ENCODE results near the gene RBM4. TPM values are rescaled to one million over a fixed set of nuclear protein-coding genes. Genes with fewer than 3 reads are reported as not detected.
"Not testable (repeated sequence)": the region's sequence is repeated elsewhere in the genome, so short reads cannot be mapped to it uniquely, and the experiment has no call there.

Gene RBM4
- total RNA-seq: 100 to 1,000 TPM; 163 to 233 (median 181) TPM
- total RNA-seq (2013): 136 TPM
- total RNA-seq: 13.7 to 113 (median 59.0) reads per million in 29 experiments

- Mint-ChIP-seq H3K4me1 (peaks cover 65 to 72% (median 67%) of the 10 kb centered on the region in 3 donors), H3K27me3 (no peaks in the 10 kb centered on the region), H3K27ac (peak within 1 kb of the TSS; percentile 97), H3K9me3 (no peaks in the 10 kb centered on the region), H3K36me3 (peaks cover 43% of the 10 kb centered on the region), H3K4me3 (peak within 1 kb of the TSS; percentile 98 to 99 (median 99))
- DNase-seq: peak; percentile 80 to 99 (median 97)
- Histone ChIP-seq H3K4me1 (ENCODE audit: control insufficient read depth in 1 of 2, extremely low read depth in 1 of 2, insufficient read depth in 2 of 2, low read length in 2 of 2) (peaks cover 45 to 51% of the 10 kb centered on the region in 2 experiments), H3K36me3 (ENCODE audit: control insufficient read depth in 2 of 2, extremely low read depth in 1 of 2, insufficient read depth in 1 of 2, low read length in 1 of 2) (peaks cover 9 to 48% of the 10 kb centered on the region in 2 donors), H3K4me3 (ENCODE audit: control insufficient read depth in 1 of 2, extremely low read depth in 1 of 2, low read length in 1 of 2) (peak within 1 kb of the TSS; percentile 78 to 100), H3K27ac (ENCODE audit: low read length) (peak within 1 kb of the TSS; percentile 79), H3K27me3 (replicated peaks in 1 of 2; ENCODE audit: control insufficient read depth in 2 of 2, extremely low read depth in 1 of 2, insufficient read depth in 2 of 2, low read length in 1 of 2) (no peaks in the 10 kb centered on the region), H3K9me3 (no peaks in the 10 kb centered on the region)
- CTCF ChIA-PET: interaction anchor here (0.6 to 3.0 kb wide), 15 partner anchors 9 to 927 kb away, joined by 3 to 27 read pairs (median 4); partner anchors contain the start of genes CCDC87 (in 1 of the 2), KAT5 (in 1 of the 2), MRPL11 (in 1 of the 2) and RBM14 (in 1 of the 2)
- ATAC-seq (replicated peaks in 1 of 4): peak; percentile 88 to 95 (median 92)
- POLR2A ChIA-PET: interaction anchor here (0.6 to 5.7 kb wide), 20 partner anchors 9 to 601 kb away, joined by 3 to 165 read pairs (median 6); partner anchors contain the start of genes RBM4B (in 2 of the 2), CCDC87 (in 1 of the 2), CCS (in 1 of the 2) and PELI3 (in 1 of the 2)
- under 1% methylated on average over 55 of the region's 63 CpGs for WGBS (ENCODE audit: insufficient coverage)
Measured at GRCh38 chr11:66638177-66639065, at the start of gene RBM4. TSS of gene RBM4 (plus strand) at chr11:66638703. CDS start at chr11:66639712, 1,009 bp downstream.

- H3K4me1 Mint-ChIP-seq: peaks cover 17 to 20% (median 19%) of the 10 kb centered on the region in 3 donors
- H3K27me3 ChIP-seq (replicated peaks in 1 of 2; ENCODE audit: control insufficient read depth in 2 of 2, extremely low read depth in 1 of 2, insufficient read depth in 2 of 2, low read length in 1 of 2): peaks cover 0 to 11% of the 10 kb centered on the region in 2 experiments
- peaks cover 5 to 23% of the 10 kb centered on the region in 2 experiments for H3K4me1 ChIP-seq (ENCODE audit: control insufficient read depth in 1 of 2, extremely low read depth in 1 of 2, insufficient read depth in 2 of 2, low read length in 2 of 2)
- H3K27ac Mint-ChIP-seq; H3K36me3 Mint-ChIP-seq; H3K4me3 ChIP-seq (ENCODE audit: control insufficient read depth in 1 of 2, extremely low read depth in 1 of 2, low read length in 1 of 2); ATAC-seq (replicated peaks in 1 of 4); H3K4me3 Mint-ChIP-seq; H3K27me3 Mint-ChIP-seq; H3K27ac ChIP-seq (ENCODE audit: low read length); H3K9me3 Mint-ChIP-seq; CTCF ChIA-PET; H3K9me3 ChIP-seq; DNase-seq; H3K36me3 ChIP-seq (ENCODE audit: control insufficient read depth in 2 of 2, extremely low read depth in 1 of 2, insufficient read depth in 1 of 2, low read length in 1 of 2): not testable (repeated sequence)
- POLR2A ChIA-PET: interaction anchor here in 1 of 2 donors (1.1 kb wide), 1 partner anchor 30 kb away, joined by 3 read pairs; no protein-coding TSS in a partner anchor
- no CpG with 5 or more reads among the region's 2 CpGs for WGBS (ENCODE audit: insufficient coverage)
Measured at GRCh38 chr11:66589315-66589714, 49.2 kb upstream of the RBM4 start.

DNA sequence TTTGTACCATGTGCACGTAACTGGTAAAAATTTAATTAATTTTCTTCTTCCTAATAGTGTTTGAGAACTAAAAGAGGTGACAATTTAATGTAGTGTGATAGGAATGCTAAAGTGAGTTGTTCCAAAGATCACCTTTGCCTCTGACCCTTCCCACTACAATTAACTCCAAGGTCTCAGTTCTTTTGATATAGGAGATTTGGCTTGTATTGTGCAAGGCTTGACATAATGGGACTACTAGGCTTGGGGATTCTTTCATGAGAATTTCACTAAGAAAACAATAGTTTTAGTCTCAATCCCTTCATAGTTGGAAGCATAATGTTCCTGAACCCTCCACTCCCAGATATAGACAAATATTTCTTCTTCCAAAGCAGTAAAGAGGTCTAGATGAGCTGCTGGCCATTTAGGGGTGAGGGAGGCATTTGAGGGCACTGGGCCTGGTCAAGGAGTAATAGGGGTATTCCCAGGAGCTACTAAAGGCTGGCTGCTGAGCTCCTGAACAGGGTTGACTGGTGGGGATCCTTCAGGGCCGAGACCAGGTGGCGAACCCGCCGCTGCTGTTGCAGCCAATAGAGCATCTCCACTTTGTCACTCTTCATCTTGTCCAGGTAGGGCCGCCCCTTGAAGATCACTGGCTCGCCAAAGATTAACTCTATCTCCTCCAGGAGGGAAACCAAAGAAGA lies 48.4 kb upstream of the RBM4 start:
- Mint-ChIP-seq H3K9me3 (no peaks in the 10 kb centered on the region), H3K4me1 (peaks cover 25 to 27% (median 25%) of the 10 kb centered on the region in 3 donors), H3K27me3 (no peaks in the 10 kb centered on the region), H3K27ac (no peak overlapping the region), H3K36me3 (no peaks in the 10 kb centered on the region), H3K4me3 (no peak overlapping the region)
- Histone ChIP-seq H3K27me3 (replicated peaks in 1 of 2; ENCODE audit: control insufficient read depth in 2 of 2, extremely low read depth in 1 of 2, insufficient read depth in 2 of 2, low read length in 1 of 2) (peaks cover 0 to 11% of the 10 kb centered on the region in 2 experiments), H3K4me3 (ENCODE audit: control insufficient read depth in 1 of 2, extremely low read depth in 1 of 2, low read length in 1 of 2) (no peak overlapping the region), H3K36me3 (ENCODE audit: control insufficient read depth in 2 of 2, extremely low read depth in 1 of 2, insufficient read depth in 1 of 2, low read length in 1 of 2) (no peaks in the 10 kb centered on the region), H3K9me3 (no peaks in the 10 kb centered on the region), H3K27ac (ENCODE audit: low read length) (no peak overlapping the region), H3K4me1 (ENCODE audit: control insufficient read depth in 1 of 2, extremely low read depth in 1 of 2, insufficient read depth in 2 of 2, low read length in 2 of 2) (peaks cover 5 to 29% of the 10 kb centered on the region in 2 experiments)
- WGBS (ENCODE audit: insufficient coverage): 85% methylated on average over 5 of the region's 7 CpGs
- POLR2A ChIA-PET: interaction anchor here (0.5 to 1.1 kb wide), 3 partner anchors 29 to 562 kb away, joined by 3 to 6 read pairs (median 3); no protein-coding TSS in a partner anchor
- DNase-seq: no peak
- no peak for ATAC-seq (replicated peaks in 1 of 4)
- CTCF ChIA-PET: interaction anchor here in 1 of 2 donors (0.6 to 1.7 kb wide), 3 partner anchors 9 to 88 kb away, joined by 3 to 7 read pairs (median 3); partner anchors contain the start of gene RBM4B

DNA sequence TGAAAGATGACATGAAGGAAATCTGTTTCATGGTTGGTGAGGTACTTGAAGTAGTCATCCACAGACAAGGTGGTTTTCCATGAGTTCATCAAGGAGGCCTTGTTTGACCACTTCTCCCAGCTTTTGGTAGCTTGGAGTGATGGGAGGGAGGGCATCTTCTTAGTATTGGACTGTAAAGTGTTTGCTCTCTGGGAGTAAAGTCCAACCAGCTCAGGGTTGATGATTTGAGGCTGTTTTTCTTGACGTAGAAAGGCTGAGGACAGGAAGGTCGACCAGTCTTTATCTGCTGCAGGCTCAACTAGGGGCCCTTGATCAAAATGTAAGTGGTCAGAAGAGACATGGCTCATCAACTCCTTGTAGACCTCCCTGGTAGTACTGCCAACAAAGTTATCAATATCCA lies 47.3 kb upstream of the RBM4 start:
- Mint-ChIP-seq H3K36me3 (no peaks in the 10 kb centered on the region), H3K4me1 (peaks cover 31 to 38% (median 34%) of the 10 kb centered on the region in 3 donors), H3K27me3 (no peaks in the 10 kb centered on the region), H3K27ac (no peak overlapping the region), H3K4me3 (peak overlapping the region in 1 of 3 donors; percentile 92), H3K9me3 (no peaks in the 10 kb centered on the region)
- Histone ChIP-seq H3K27ac (ENCODE audit: low read length) (no peak overlapping the region), H3K4me3 (ENCODE audit: control insufficient read depth in 1 of 2, extremely low read depth in 1 of 2, low read length in 1 of 2) (no peak overlapping the region), H3K9me3 (no peaks in the 10 kb centered on the region), H3K27me3 (replicated peaks in 1 of 2; ENCODE audit: control insufficient read depth in 2 of 2, extremely low read depth in 1 of 2, insufficient read depth in 2 of 2, low read length in 1 of 2) (peaks cover 0 to 9% of the 10 kb centered on the region in 2 experiments), H3K36me3 (ENCODE audit: control insufficient read depth in 2 of 2, extremely low read depth in 1 of 2, insufficient read depth in 1 of 2, low read length in 1 of 2) (no peaks in the 10 kb centered on the region), H3K4me1 (ENCODE audit: control insufficient read depth in 1 of 2, extremely low read depth in 1 of 2, insufficient read depth in 2 of 2, low read length in 2 of 2) (peaks cover 5 to 37% of the 10 kb centered on the region in 2 experiments)
- ChIA-PET POLR2A (interaction anchor here (0.5 to 0.9 kb wide), 2 partner anchors 17 to 28 kb away, joined by 3 read pairs; no protein-coding TSS in a partner anchor), CTCF (interaction anchor here in 1 of 2 donors (1.7 kb wide), 1 partner anchor 87 kb away, joined by 7 read pairs; the partner anchor contains the start of gene RBM4B)
- DNase-seq (no peak), ATAC-seq (replicated peaks in 1 of 4) (no peak)
- WGBS (ENCODE audit: insufficient coverage): 52% methylated on average over 2 of the region's 2 CpGs

- Histone ChIP-seq H3K36me3 (ENCODE audit: control insufficient read depth in 2 of 2, extremely low read depth in 1 of 2, insufficient read depth in 1 of 2, low read length in 1 of 2) (peaks cover 0 to 5% of the 10 kb centered on the region in 2 donors), H3K4me3 (ENCODE audit: control insufficient read depth in 1 of 2, extremely low read depth in 1 of 2, low read length in 1 of 2) (peak within 1 kb of the TSS; percentile 68 to 79), H3K9me3 (no peaks in the 10 kb centered on the region), H3K27me3 (replicated peaks in 1 of 2; ENCODE audit: control insufficient read depth in 2 of 2, extremely low read depth in 1 of 2, insufficient read depth in 2 of 2, low read length in 1 of 2) (peaks cover 0 to 7% of the 10 kb centered on the region in 2 experiments), H3K27ac (ENCODE audit: low read length) (peak within 1 kb of the TSS; percentile 77), H3K4me1 (ENCODE audit: control insufficient read depth in 1 of 2, extremely low read depth in 1 of 2, insufficient read depth in 2 of 2, low read length in 2 of 2) (peaks cover 5 to 37% of the 10 kb centered on the region in 2 experiments)
- Mint-ChIP-seq H3K9me3 (no peaks in the 10 kb centered on the region), H3K36me3 (no peaks in the 10 kb centered on the region), H3K4me1 (peaks cover 34 to 40% (median 35%) of the 10 kb centered on the region in 3 donors), H3K4me3 (peak within 1 kb of the TSS; percentile 92 to 100 (median 100)), H3K27me3 (no peaks in the 10 kb centered on the region), H3K27ac (peak within 1 kb of the TSS; percentile 99 to 100)
- ATAC-seq (replicated peaks in 1 of 4) (peak; percentile 96 to 99 (median 98)), DNase-seq (peak; percentile 95 to 100 (median 98))
- POLR2A ChIA-PET: interaction anchor here (0.5 to 1.6 kb wide), 7 partner anchors 24 to 111 kb away, joined by 3 to 11 read pairs (median 5); partner anchors contain the start of genes RBM14 (in 2 of the 2) and RBM4 (in 1 of the 2)
- 21% methylated on average over 66 of the region's 68 CpGs for WGBS (ENCODE audit: insufficient coverage)
- CTCF ChIA-PET: interaction anchor here (0.5 to 1.8 kb wide), 9 partner anchors 13 to 240 kb away, joined by 3 to 17 read pairs (median 4); partner anchors contain the start of genes CTSF (in 1 of the 2), RBM4 (in 1 of the 2) and RBM4B (in 1 of the 2)
Measured at GRCh38 chr11:66592457-66593302, 45.8 kb upstream of the RBM4 start, which contains the start of the genes CCDC87 and CCS. TSS of gene CCDC87 (minus strand) at chr11:66593063. CDS start at chr11:66593015, 48 bp downstream. TSS of gene CCS (plus strand) at chr11:66593185. CDS start at chr11:66593262, 77 bp downstream.
